ENCODE measurements around the gene TOP1.

Gene TOP1

GRCh38 chr20:41133709-41134361, 105.2 kb downstream of the TOP1 start:
- DNase-seq = peak; percentile 69

DNA sequence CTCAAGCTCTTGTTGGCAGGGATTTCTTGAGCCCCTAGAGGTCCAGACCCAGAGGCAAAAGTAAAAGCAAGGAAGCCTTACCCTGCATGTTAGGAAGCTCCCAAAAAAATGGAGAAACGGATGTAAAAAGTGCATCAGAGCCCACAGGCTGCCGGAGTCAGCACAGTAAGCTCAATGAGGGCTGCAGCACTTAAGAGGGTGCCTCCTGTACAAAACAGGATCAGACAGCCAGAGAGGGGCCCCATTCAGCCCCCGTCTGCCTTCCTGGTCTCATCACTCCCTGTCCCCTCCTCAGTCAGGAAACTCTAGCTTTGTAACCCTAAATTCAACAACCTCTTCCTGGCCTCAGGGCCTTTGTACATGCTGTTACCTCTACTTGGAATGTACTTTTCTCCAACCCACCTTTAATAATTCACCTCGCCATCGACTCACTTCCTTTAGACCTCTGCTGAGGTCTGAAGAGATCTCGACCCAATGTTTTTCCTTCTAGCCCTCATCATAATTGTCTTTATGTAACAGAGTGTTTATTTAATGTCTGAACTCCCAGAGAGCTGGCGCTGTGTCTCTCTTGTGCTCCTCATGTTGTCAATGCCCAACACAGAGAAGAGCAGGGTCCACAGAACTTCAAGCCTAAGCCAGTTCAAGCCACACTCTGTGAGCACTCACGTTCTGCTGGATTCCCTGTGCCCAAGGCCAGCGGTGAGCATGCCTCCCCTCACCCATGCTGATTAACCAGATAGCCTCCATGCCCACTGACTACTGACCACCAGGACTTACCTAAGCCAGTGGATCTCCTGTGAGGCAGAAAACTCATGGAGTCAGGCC, 106.0 kb downstream of the TOP1 start:
- no peak for DNase-seq

DNA sequence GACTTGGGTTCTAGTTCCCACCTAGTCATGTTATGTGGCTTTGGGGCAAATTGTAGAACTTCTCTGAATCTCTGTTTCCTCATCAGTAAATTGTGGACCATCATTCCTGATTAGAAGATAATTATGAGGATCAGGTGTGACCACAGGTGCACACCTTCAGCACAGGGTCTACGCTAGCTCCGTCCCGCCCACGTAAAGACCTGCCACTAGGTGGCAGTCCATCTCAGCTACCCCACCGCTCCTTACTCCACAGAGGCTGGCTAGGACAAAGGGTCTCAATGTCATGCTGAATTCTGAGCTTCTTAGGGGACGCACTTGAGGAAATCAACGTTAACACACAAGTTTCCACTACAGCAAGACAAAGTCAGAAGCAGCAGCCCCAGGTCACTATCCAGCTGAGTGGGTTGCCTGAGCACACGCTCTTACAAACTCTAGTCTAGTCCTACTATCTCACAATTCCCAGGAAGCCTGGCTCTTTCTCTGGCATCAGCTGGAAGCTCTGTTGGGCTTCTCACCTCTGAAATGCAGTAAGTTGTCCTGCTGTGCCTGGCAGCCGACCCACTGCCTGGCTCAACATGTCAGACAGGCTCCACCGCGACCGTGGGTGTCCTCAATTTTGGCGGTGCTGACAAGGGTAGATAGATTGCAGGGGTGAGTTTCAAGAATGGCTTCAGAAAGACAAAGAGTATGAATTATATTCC, 106.7 kb downstream of the TOP1 start:
- DNase-seq = peak; percentile 58

- DNase-seq = no peak
These were observed 107.5 kb downstream of the TOP1 start for GRCh38 chr20:41135888-41136679.

- peak; percentile 84 for DNase-seq
These were observed 108.3 kb downstream of the TOP1 start, which contains the start of gene PLCG1 for GRCh38 chr20:41136680-41137613. Gene PLCG1, plus strand, starts transcription at chr20:41137543. Its CDS starts 99 bp downstream, at chr20:41137642.

- peak; percentile 66 for DNase-seq
These were observed 109.2 kb downstream of the TOP1 start for GRCh38 chr20:41137614-41138474.

GRCh38 chr20:41138475-41139226, 110.0 kb downstream of the TOP1 start:
- peak; percentile 27 for DNase-seq

GRCh38 chr20:41139227-41140093, 110.8 kb downstream of the TOP1 start:
- peak; percentile 20 for DNase-seq

DNA sequence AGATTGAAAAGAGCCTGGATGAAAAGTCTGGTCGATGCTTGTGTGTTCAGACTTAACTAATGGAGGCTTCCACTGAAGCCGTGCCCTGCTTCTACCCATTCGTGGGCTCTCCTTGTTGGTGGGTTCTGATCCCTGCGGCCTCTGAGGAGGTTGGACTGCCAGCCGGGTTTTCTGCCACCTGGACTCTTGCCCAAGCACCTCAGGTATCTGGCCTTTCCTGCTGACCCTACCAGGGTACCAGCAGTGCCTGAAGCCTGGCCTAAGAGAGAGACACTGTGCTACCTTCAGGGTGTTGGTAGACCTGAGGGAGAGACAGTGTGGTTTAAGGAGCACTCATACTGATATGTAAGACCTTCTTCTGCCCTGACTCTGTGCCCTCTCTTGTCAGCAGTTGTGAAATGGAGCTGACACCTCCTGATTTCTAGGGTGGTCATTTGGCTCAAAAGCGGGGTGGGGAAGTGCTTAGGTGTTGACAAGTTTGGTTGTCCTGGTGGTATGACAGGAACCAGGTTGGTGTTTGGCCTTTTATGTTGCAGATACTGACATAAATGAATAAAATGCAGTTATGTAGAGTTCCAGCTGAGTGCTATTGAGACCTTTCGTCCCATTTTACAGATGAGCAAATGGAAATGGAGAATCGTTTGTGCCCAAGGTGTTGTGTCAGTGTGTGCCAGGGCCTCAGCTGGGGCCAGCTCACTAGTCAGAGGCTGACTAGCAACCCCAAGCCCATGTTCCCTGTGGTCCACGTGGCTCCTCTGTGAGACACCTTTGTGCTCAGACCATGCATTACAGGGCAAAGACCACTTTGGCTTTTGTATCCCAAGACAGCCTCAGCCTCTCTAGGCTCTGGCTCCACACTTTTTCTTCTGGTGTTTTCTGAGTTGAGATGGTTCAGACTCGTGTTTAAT, 111.9 kb downstream of the TOP1 start:
- DNase-seq = peak; percentile 53

- DNase-seq = no peak
These were observed 112.7 kb downstream of the TOP1 start for GRCh38 chr20:41141153-41141815.

DNA sequence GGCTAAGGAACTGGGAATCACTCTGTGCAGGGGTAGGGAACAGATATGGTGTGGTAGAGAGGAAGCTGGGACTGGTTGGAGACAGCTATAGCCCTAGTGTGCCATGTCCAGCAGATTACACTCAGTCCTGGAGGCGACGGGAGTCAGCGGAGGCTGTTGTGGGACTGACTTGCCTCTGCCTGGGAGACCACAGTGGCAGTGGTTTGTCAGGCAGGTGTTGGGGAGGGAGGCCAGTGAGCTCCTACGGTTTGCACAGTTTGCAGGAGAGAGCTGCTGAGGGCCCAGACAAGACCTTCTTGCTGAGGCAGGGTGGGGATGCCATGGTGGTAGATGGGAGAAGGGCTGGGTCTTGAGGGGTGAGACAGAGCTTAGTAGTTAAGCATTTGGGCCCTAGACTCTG, 113.6 kb downstream of the TOP1 start:
- peak; percentile 22 for DNase-seq

DNA sequence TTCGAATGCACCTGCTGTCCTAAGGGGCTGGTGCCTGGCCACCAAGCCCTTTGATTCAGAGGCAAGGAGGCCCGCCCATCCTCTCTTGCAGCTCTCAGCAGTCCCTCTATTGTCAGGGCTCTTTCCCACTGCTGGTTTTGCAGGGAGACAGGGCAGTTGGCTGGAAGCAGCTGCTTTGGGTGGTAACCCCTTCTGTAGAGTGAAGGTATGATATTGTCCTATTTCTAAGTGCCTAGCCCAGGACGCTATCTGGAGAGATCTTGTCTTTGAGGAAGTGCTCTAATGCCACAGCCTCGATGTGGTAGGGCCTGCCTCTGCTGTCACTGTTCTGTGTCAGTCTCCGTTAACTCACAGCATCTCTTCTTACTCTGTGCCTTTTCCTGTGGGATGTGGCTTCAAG, 114.3 kb downstream of the TOP1 start:
- peak; percentile 28 for DNase-seq

GRCh38 chr20:41143354-41143753, 114.7 kb downstream of the TOP1 start:
- no peak for DNase-seq

- no peak for DNase-seq
These were observed 116.7 kb downstream of the TOP1 start for GRCh38 chr20:41145317-41145716.

- no peak for DNase-seq
These were observed 117.4 kb downstream of the TOP1 start for GRCh38 chr20:41145821-41146620.

- no peak for DNase-seq
These were observed 119.2 kb downstream of the TOP1 start for GRCh38 chr20:41147767-41148191.

Measured in stimulated activated CD4-positive, alpha-beta T cell treated with anti-CD3 and anti-CD28 coated beads, Interleukin-1b, Interleukin-23, amount 100 ng/mL, for 48 hours (primary cell).